ENCODE results near the gene SCYL1.

The SCYL1 gene

GRCh38 chr11:65556470-65557279 lies 31.8 kb downstream of the SCYL1 start:
- in situ Hi-C loops (cut with MboI; ENCODE audit: low sequenced_read_pairs, unreplicated experiment), result no loop called here
- TF ChIP-seq CTCF (IDR thresholded peaks at IDR 0.05; ENCODE audit: borderline replicate concordance, control extremely low read depth, extremely low read depth, insufficient read depth, missing control alignments), result no peak
- DNase-seq (ENCODE audit: low spot score), result no peak

GRCh38 chr11:65557280-65558001 lies 32.6 kb downstream of the SCYL1 start:
- in situ Hi-C loops (cut with MboI; ENCODE audit: low sequenced_read_pairs, unreplicated experiment), result no loop called here
- DNase-seq (ENCODE audit: low spot score), result no peak
- no peak for TF ChIP-seq CTCF (IDR thresholded peaks at IDR 0.05; ENCODE audit: borderline replicate concordance, control extremely low read depth, extremely low read depth, insufficient read depth, missing control alignments)

DNA sequence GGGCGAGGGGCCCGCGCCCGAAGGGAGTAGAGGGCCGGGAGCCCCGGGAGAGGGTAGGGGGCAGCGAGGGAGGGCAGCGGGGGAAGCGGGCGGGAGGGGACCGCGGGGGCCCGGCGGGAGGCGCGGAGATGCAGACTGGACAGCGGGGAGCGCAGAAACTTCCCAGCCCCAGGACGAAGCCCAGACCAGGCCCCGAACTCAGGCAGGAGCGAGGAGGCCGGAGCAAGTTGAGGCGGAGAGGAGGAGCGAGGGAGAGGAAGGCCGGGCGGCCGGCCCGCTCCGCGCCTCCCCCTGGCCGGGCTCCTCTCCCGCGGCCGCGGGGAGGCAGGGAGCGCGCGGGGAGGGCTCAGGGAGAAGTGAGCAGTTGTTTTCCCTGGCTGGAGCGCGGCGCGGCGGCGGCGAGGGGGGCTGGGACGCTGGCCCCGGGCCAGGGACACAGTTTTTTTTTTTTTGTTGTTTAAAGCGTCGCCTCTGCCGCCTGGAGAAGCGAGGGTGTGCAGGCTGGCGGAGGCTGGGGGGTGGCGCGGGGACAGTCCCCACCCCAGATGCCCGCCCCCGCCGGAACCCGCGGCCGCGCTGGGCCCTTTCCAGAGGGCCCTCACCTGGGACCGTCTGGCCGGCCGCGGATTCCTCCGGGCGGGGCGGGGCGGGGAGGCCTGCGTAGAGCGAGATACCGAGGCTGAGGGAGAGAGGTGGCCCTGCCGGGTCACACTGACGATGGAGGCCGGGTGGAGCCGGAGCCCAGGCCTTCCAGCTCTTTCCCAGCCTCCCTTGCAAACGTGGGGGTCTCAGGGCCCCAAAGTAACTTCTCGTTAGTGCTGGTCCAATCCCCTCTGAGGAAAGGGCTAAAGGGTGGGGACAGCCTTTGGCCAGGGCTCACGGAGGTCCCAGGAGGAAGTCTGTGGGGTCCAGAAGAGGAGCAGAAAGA lies 33.4 kb downstream of the SCYL1 start, which contains the start of gene LTBP3:
TSS of gene LTBP3 (minus strand) at position 358 of the 928 bp plus-strand sequence. CDS start 400 bp downstream, outside the sequence.
- no peak for TF ChIP-seq CTCF (IDR thresholded peaks at IDR 0.05; ENCODE audit: borderline replicate concordance, control extremely low read depth, extremely low read depth, insufficient read depth, missing control alignments)
- in situ Hi-C loops (cut with MboI; ENCODE audit: low sequenced_read_pairs, unreplicated experiment), result no loop called here
- DNase-seq (ENCODE audit: low spot score), result peak; percentile 80

GRCh38 chr11:65558930-65559509 lies 34.1 kb downstream of the SCYL1 start:
- no peak for DNase-seq (ENCODE audit: low spot score)
- TF ChIP-seq CTCF (IDR thresholded peaks at IDR 0.05; ENCODE audit: borderline replicate concordance, control extremely low read depth, extremely low read depth, insufficient read depth, missing control alignments), result no peak
- in situ Hi-C loops (cut with MboI; ENCODE audit: low sequenced_read_pairs, unreplicated experiment), result no loop called here

GRCh38 chr11:65559535-65559934 lies 34.7 kb downstream of the SCYL1 start:
- in situ Hi-C loops (cut with MboI; ENCODE audit: low sequenced_read_pairs, unreplicated experiment), result no loop called here
- no peak for TF ChIP-seq CTCF (IDR thresholded peaks at IDR 0.05; ENCODE audit: borderline replicate concordance, control extremely low read depth, extremely low read depth, insufficient read depth, missing control alignments)
- DNase-seq (ENCODE audit: low spot score), result no peak
